ENCODE results near the gene INHBE.
A peak's percentile ranks its signal among the peaks of the same experiment; 100 is the strongest.
"Not testable (repeated sequence)": the region's sequence is repeated elsewhere in the genome, so short reads cannot be mapped to it uniquely, and the experiment has no call there.

Gene INHBE

GRCh38 chr12:57441393-57441792, 13.7 kb upstream of the INHBE start:
- DNase-seq (ENCODE audit: low read depth in 2 of 2), result not testable (repeated sequence)

- no peak for DNase-seq (ENCODE audit: low read depth in 2 of 2)
These were observed 13.2 kb upstream of the INHBE start for GRCh38 chr12:57441846-57442427.

- not testable (repeated sequence) for DNase-seq (ENCODE audit: low read depth in 2 of 2)
These were observed 10.8 kb upstream of the INHBE start for GRCh38 chr12:57444337-57444736.

GRCh38 chr12:57444744-57445143, 10.4 kb upstream of the INHBE start:
- no peak for DNase-seq (ENCODE audit: low read depth in 2 of 2)

- DNase-seq (ENCODE audit: low read depth in 2 of 2), result no peak
These were observed 8.7 kb upstream of the INHBE start for GRCh38 chr12:57446292-57446960.

GRCh38 chr12:57448669-57449068, 6.4 kb upstream of the INHBE start:
- DNase-seq (ENCODE audit: low read depth in 2 of 2), result no peak

- DNase-seq (ENCODE audit: low read depth in 2 of 2), result no peak
These were observed 5.7 kb upstream of the INHBE start for GRCh38 chr12:57449375-57449774.

GRCh38 chr12:57450057-57450456, 5.0 kb upstream of the INHBE start:
- DNase-seq (ENCODE audit: low read depth in 2 of 2), result no peak

- no peak for DNase-seq (ENCODE audit: low read depth in 2 of 2)
These were observed 3.8 kb upstream of the INHBE start for GRCh38 chr12:57451233-57451778.

- no peak for DNase-seq (ENCODE audit: low read depth in 2 of 2)
These were observed 2.7 kb upstream of the INHBE start for GRCh38 chr12:57452181-57452936.

- DNase-seq (ENCODE audit: low read depth in 2 of 2), result no peak
These were observed 2.1 kb upstream of the INHBE start for GRCh38 chr12:57452937-57453509.

GRCh38 chr12:57454213-57454565, 918 bp upstream of the INHBE start:
- DNase-seq (ENCODE audit: low read depth in 2 of 2), result no peak

- DNase-seq (ENCODE audit: low read depth in 2 of 2), result no peak
These were observed 452 bp downstream of the INHBE start for GRCh38 chr12:57455374-57456144.

- no peak for DNase-seq (ENCODE audit: low read depth in 2 of 2)
These were observed 1.1 kb downstream of the INHBE start for GRCh38 chr12:57456145-57456700.

GRCh38 chr12:57456737-57457490, 1.8 kb downstream of the INHBE start:
- DNase-seq (ENCODE audit: low read depth in 2 of 2), result no peak

- no peak for DNase-seq (ENCODE audit: low read depth in 2 of 2)
These were observed 3.6 kb downstream of the INHBE start for GRCh38 chr12:57458665-57459054.

GRCh38 chr12:57459055-57459749, 4.1 kb downstream of the INHBE start:
- peak; percentile 87 to 91 for DNase-seq (ENCODE audit: low read depth in 2 of 2)

GRCh38 chr12:57459750-57460467, 4.8 kb downstream of the INHBE start, which contains the start of gene GLI1:
GLI1 (plus strand) TSS chr12:57459785; CDS start chr12:57463692, 3,907 bp downstream.
- no peak for DNase-seq (ENCODE audit: low read depth in 2 of 2)

- no peak for DNase-seq (ENCODE audit: low read depth in 2 of 2)
These were observed 5.3 kb downstream of the INHBE start for GRCh38 chr12:57460468-57460784.
